ENCODE results near the gene PRAC1. TPM values are rescaled to one million over a fixed set of nuclear protein-coding genes. Genes with fewer than 3 reads are reported as not detected.

The PRAC1 gene
- total RNA-seq, 2 experiments from 2014 or later, result not detected

- Histone ChIP-seq H2AFZ (ENCODE audit: low read length) (no peak overlapping the region), H3K79me2 (ENCODE audit: insufficient read depth, low read depth, low read length) (no peaks in the 10 kb centered on the region), H3K9me2 (ENCODE audit: insufficient read depth, low read length) (no peaks in the 10 kb centered on the region), H3K27ac (ENCODE audit: low read depth, low read length, poor library complexity, severe bottlenecking) (no peak overlapping the region), H3K4me2 (ENCODE audit: low read length) (no peak overlapping the region), H3K4me3 (ENCODE audit: low read depth, low read length, poor library complexity, severe bottlenecking) (no peak overlapping the region), H3K4me1 (ENCODE audit: insufficient read depth, low read length, poor library complexity, severe bottlenecking) (no peaks in the 10 kb centered on the region), H3K9me3 (ENCODE audit: low read length) (no peaks in the 10 kb centered on the region), H4K20me1 (ENCODE audit: insufficient read depth, low read length) (no peaks in the 10 kb centered on the region), H3K36me3 (ENCODE audit: insufficient read depth, low read length) (no peaks in the 10 kb centered on the region)
- ChIA-PET CTCF (ENCODE audit: unreplicated experiment) (no interaction called here), POLR2A (interaction anchor here (0.6 kb wide), 1 partner anchor 100 kb away, joined by 3 read pairs; no protein-coding TSS in a partner anchor)
- intact Hi-C loops (cut with micrococcal nuclease; ENCODE audit: unreplicated experiment), result no loop called here
- DNase-seq (ENCODE audit: low spot score), result no peak
- TF ChIP-seq CTCF (conservative IDR thresholded peaks at IDR 0.05; ENCODE audit: low read length), result no peak
- no peak for TF ChIP-seq EZH2phosphoT487 (IDR thresholded peaks at IDR 0.05; ENCODE audit: borderline replicate concordance, low read depth, low read length)
- BruUV-seq (replicated peaks), result no TSS peak
These were observed 12.2 kb upstream of the PRAC1 start for GRCh38 chr17:48734333-48735061.

GRCh38 chr17:48733632-48734328 is 11.5 kb upstream of the PRAC1 start:
- ChIA-PET CTCF (ENCODE audit: unreplicated experiment) (no interaction called here), POLR2A (no interaction called here)
- no peaks in the 10 kb centered on the region for H3K79me2 ChIP-seq (ENCODE audit: insufficient read depth, low read depth, low read length)
- no peak for DNase-seq (ENCODE audit: low spot score)
- no peaks in the 10 kb centered on the region for H3K9me2 ChIP-seq (ENCODE audit: insufficient read depth, low read length)
- H3K4me1 ChIP-seq (ENCODE audit: insufficient read depth, low read length, poor library complexity, severe bottlenecking), result no peaks in the 10 kb centered on the region
- intact Hi-C loops (cut with micrococcal nuclease; ENCODE audit: unreplicated experiment), result no loop called here
- TF ChIP-seq CTCF (conservative IDR thresholded peaks at IDR 0.05; ENCODE audit: low read length) (no peak), EZH2phosphoT487 (IDR thresholded peaks at IDR 0.05; ENCODE audit: borderline replicate concordance, low read depth, low read length) (no peak)
- H3K4me3 ChIP-seq (ENCODE audit: low read depth, low read length, poor library complexity, severe bottlenecking), result no peak overlapping the region
- no peaks in the 10 kb centered on the region for H3K36me3 ChIP-seq (ENCODE audit: insufficient read depth, low read length)
- H3K9me3 ChIP-seq (ENCODE audit: low read length), result no peaks in the 10 kb centered on the region
- BruUV-seq (replicated peaks), result no TSS peak
- H4K20me1 ChIP-seq (ENCODE audit: insufficient read depth, low read length), result no peaks in the 10 kb centered on the region
- H3K4me2 ChIP-seq (ENCODE audit: low read length), result no peak overlapping the region
- no peak overlapping the region for H3K27ac ChIP-seq (ENCODE audit: low read depth, low read length, poor library complexity, severe bottlenecking)
- no peak overlapping the region for H2AFZ ChIP-seq (ENCODE audit: low read length)

Data from OCI-LY7 (cell line).